NCI-H2107 treated with DMSO at 0.1 percent for 48 hours (cell line): ENCODE measurements around the gene ZNF774.
A peak's percentile ranks its signal among the peaks of the same experiment; 100 is the strongest.
"Not testable (repeated sequence)": the region's sequence is repeated elsewhere in the genome, so short reads cannot be mapped to it uniquely, and the experiment has no call there.

Source experiments
- DNase-seq: peaks from one replicate; lab custom pipeline; 2025; ENCODE audit not compliant: unreplicated experiment; lab: John Stamatoyannopoulos, UW

ZNF774 gene

GRCh38 chr15:90352107-90352893 lies at the start of gene ZNF774:
Gene ZNF774 (plus strand): TSS chr15:90352284. CDS start chr15:90354661, 2,377 bp downstream.
- DNase-seq = peak; percentile 83

- DNase-seq = not testable (repeated sequence)
Measured at GRCh38 chr15:90305355-90305754, 46.7 kb upstream of the ZNF774 start.

- no peak for DNase-seq
Measured at GRCh38 chr15:90305932-90306331, 46.2 kb upstream of the ZNF774 start.

- no peak for DNase-seq
Measured at GRCh38 chr15:90306560-90306959, 45.5 kb upstream of the ZNF774 start.

GRCh38 chr15:90307661-90308060 lies 44.4 kb upstream of the ZNF774 start:
- no peak for DNase-seq

- DNase-seq = no peak
Measured at GRCh38 chr15:90309020-90309419, 43.1 kb upstream of the ZNF774 start.

GRCh38 chr15:90315278-90315982 lies 36.7 kb upstream of the ZNF774 start:
- no peak for DNase-seq

- DNase-seq = no peak
Measured at GRCh38 chr15:90316139-90316538, 35.9 kb upstream of the ZNF774 start.

GRCh38 chr15:90318591-90318990 lies 33.5 kb upstream of the ZNF774 start:
- no peak for DNase-seq

GRCh38 chr15:90320062-90320884 lies 31.8 kb upstream of the ZNF774 start:
- DNase-seq = peak; percentile 73

- no peak for DNase-seq
Measured at GRCh38 chr15:90320885-90321278, 31.2 kb upstream of the ZNF774 start.

- DNase-seq = no peak
Measured at GRCh38 chr15:90322538-90322937, 29.5 kb upstream of the ZNF774 start.

GRCh38 chr15:90325726-90326125 lies 26.4 kb upstream of the ZNF774 start:
- DNase-seq = no peak

GRCh38 chr15:90326441-90326840 lies 25.6 kb upstream of the ZNF774 start:
- DNase-seq = no peak

- DNase-seq = no peak
Measured at GRCh38 chr15:90327311-90327710, 24.8 kb upstream of the ZNF774 start.

GRCh38 chr15:90334304-90334731 lies 17.8 kb upstream of the ZNF774 start:
- no peak for DNase-seq

GRCh38 chr15:90336705-90337141 lies 15.4 kb upstream of the ZNF774 start:
- no peak for DNase-seq

- DNase-seq = no peak
Measured at GRCh38 chr15:90337256-90337655, 14.8 kb upstream of the ZNF774 start.

- peak; percentile 20 for DNase-seq
Measured at GRCh38 chr15:90338532-90338931, 13.6 kb upstream of the ZNF774 start.

- no peak for DNase-seq
Measured at GRCh38 chr15:90340345-90340744, 11.7 kb upstream of the ZNF774 start.

GRCh38 chr15:90343302-90343790 lies 8.7 kb upstream of the ZNF774 start:
- DNase-seq = no peak
